Stimulated activated naive B cell treated with anti-CD40 and anti-IgM and Interleukin-4, amounts not matched to agents 10 μg/mL and 1 μg/mL and 100 μg/mL, for 72 hours (primary cell): ENCODE measurements around the gene TMPRSS11D.

ENCODE experiments used
- ATAC-seq, 2 donors: fragments of 150-1000 bp; cut with Tn5 transposase; replicated peaks; 2 replicates each; pipeline ENCODE4 v1.10.0; 2021; ENCODE audit warnings: moderate library complexity in 1 of 2
- DNase-seq: peaks from one replicate; pipeline ENCODE4 v3.0.0; 2021
- H3K27ac Mint-ChIP-seq: one replicate; pipeline ENCODE4 v1.8.0; 2022; ENCODE audit warnings: mild to moderate bottlenecking, mixed read lengths
- H3K27me3 Mint-ChIP-seq, 2 donors: one replicate each; pipeline ENCODE4 v1.8.0; 2022; ENCODE audit warnings: mixed read lengths in 2 of 2
- H3K36me3 Mint-ChIP-seq, 2 donors: one replicate each; pipeline ENCODE4 v1.8.0; 2022; ENCODE audit warnings: mixed read lengths in 2 of 2, mild to moderate bottlenecking in 1 of 2
- H3K4me1 Mint-ChIP-seq, 2 donors: one replicate each; pipeline ENCODE4 v1.8.0; 2022; ENCODE audit warnings: mixed read lengths in 2 of 2, mild to moderate bottlenecking in 1 of 2
- H3K4me3 Mint-ChIP-seq, 2 donors: one replicate each; pipeline ENCODE4 v1.8.0; 2022; ENCODE audit warnings: mild to moderate bottlenecking in 2 of 2, mixed read lengths in 2 of 2, moderate library complexity in 1 of 2
- H3K9me3 Mint-ChIP-seq, 2 donors: one replicate each; pipeline ENCODE4 v1.8.0; 2022; ENCODE audit warnings: mixed read lengths in 2 of 2, mild to moderate bottlenecking in 1 of 2

Gene TMPRSS11D

GRCh38 chr4:67907650-67908049 is 23.8 kb upstream of the TMPRSS11D start:
- no peak for DNase-seq
- no peak for ATAC-seq
- no peak overlapping the region for H3K27ac Mint-ChIP-seq
- H3K4me3 Mint-ChIP-seq = no peak overlapping the region
- peaks cover 7 to 8% of the 10 kb centered on the region in 2 donors for H3K9me3 Mint-ChIP-seq
- H3K36me3 Mint-ChIP-seq = peaks cover 0 to 6% of the 10 kb centered on the region in 2 donors
- H3K27me3 Mint-ChIP-seq = no peaks in the 10 kb centered on the region
- H3K4me1 Mint-ChIP-seq = no peaks in the 10 kb centered on the region

- no peak for DNase-seq
- no peak for ATAC-seq
- Mint-ChIP-seq H3K27ac (no peak overlapping the region), H3K4me1 (no peaks in the 10 kb centered on the region), H3K36me3 (peaks cover 0 to 3% of the 10 kb centered on the region in 2 donors), H3K4me3 (no peak overlapping the region), H3K9me3 (peaks cover 0 to 8% of the 10 kb centered on the region in 2 donors), H3K27me3 (no peaks in the 10 kb centered on the region)
Measured at GRCh38 chr4:67899096-67899495, 15.3 kb upstream of the TMPRSS11D start.

- no peak for DNase-seq
- no peak for ATAC-seq
- no peak overlapping the region for H3K27ac Mint-ChIP-seq
- no peak overlapping the region for H3K4me3 Mint-ChIP-seq
- peaks cover 0 to 7% of the 10 kb centered on the region in 2 donors for H3K9me3 Mint-ChIP-seq
- no peaks in the 10 kb centered on the region for H3K4me1 Mint-ChIP-seq
- H3K27me3 Mint-ChIP-seq = no peaks in the 10 kb centered on the region
- H3K36me3 Mint-ChIP-seq = peaks cover 0 to 3% of the 10 kb centered on the region in 2 donors
Measured at GRCh38 chr4:67897686-67898085, 13.9 kb upstream of the TMPRSS11D start.

- ATAC-seq = no peak
- no peak overlapping the region for H3K4me3 Mint-ChIP-seq
Measured at GRCh38 chr4:67896421-67897065, 12.7 kb upstream of the TMPRSS11D start.

GRCh38 chr4:67894659-67895058 is 10.9 kb upstream of the TMPRSS11D start:
- Mint-ChIP-seq H3K27ac (no peak overlapping the region), H3K27me3 (no peaks in the 10 kb centered on the region), H3K9me3 (peaks cover 0 to 7% of the 10 kb centered on the region in 2 donors)

More at GRCh38 chr4:67896421-67897065, 12.7 kb upstream of the TMPRSS11D start:
- Mint-ChIP-seq H3K9me3 (peaks cover 0 to 7% of the 10 kb centered on the region in 2 donors), H3K36me3 (peaks cover 0 to 3% of the 10 kb centered on the region in 2 donors), H3K27me3 (no peaks in the 10 kb centered on the region), H3K4me1 (no peaks in the 10 kb centered on the region), H3K27ac (no peak overlapping the region)
- no peak for DNase-seq

GRCh38 chr4:67892905-67893304 is 9.1 kb upstream of the TMPRSS11D start:
- Mint-ChIP-seq H3K27me3 (no peaks in the 10 kb centered on the region), H3K4me3 (no peak overlapping the region), H3K4me1 (peaks cover 4 to 5% of the 10 kb centered on the region in 2 donors), H3K9me3 (peaks cover 0 to 7% of the 10 kb centered on the region in 2 donors), H3K36me3 (peaks cover 0 to 3% of the 10 kb centered on the region in 2 donors), H3K27ac (no peak overlapping the region)
- DNase-seq (no peak), ATAC-seq (no peak)

More at GRCh38 chr4:67894659-67895058, 10.9 kb upstream of the TMPRSS11D start:
- ATAC-seq (no peak), DNase-seq (no peak)
- Mint-ChIP-seq H3K4me3 (no peak overlapping the region), H3K4me1 (peaks cover 4% of the 10 kb centered on the region in 2 donors), H3K36me3 (peaks cover 0 to 3% of the 10 kb centered on the region in 2 donors)

GRCh38 chr4:67892253-67892652 is 8.5 kb upstream of the TMPRSS11D start:
- Mint-ChIP-seq H3K9me3 (peaks cover 0 to 7% of the 10 kb centered on the region in 2 donors), H3K4me3 (no peak overlapping the region), H3K36me3 (peaks cover 0 to 3% of the 10 kb centered on the region in 2 donors), H3K4me1 (peaks cover 4 to 5% of the 10 kb centered on the region in 2 donors), H3K27me3 (no peaks in the 10 kb centered on the region), H3K27ac (no peak overlapping the region)
- ATAC-seq (no peak), DNase-seq (no peak)

GRCh38 chr4:67891645-67892044 is 7.8 kb upstream of the TMPRSS11D start:
- ATAC-seq (peak in 1 of 2 donors; percentile 50), DNase-seq (no peak)
- Mint-ChIP-seq H3K9me3 (peaks cover 0 to 5% of the 10 kb centered on the region in 2 donors), H3K4me3 (no peak overlapping the region), H3K4me1 (peaks cover 4 to 5% of the 10 kb centered on the region in 2 donors), H3K36me3 (peaks cover 0 to 3% of the 10 kb centered on the region in 2 donors), H3K27ac (no peak overlapping the region), H3K27me3 (no peaks in the 10 kb centered on the region)

- Mint-ChIP-seq H3K27ac (no peak overlapping the region), H3K9me3 (no peaks in the 10 kb centered on the region), H3K27me3 (no peaks in the 10 kb centered on the region), H3K4me1 (peaks cover 4 to 5% of the 10 kb centered on the region in 2 donors), H3K4me3 (no peak overlapping the region), H3K36me3 (no peaks in the 10 kb centered on the region)
- no peak for ATAC-seq
- DNase-seq = no peak
Measured at GRCh38 chr4:67886281-67886680, 2.5 kb upstream of the TMPRSS11D start.

GRCh38 chr4:67885762-67886161 is 2.0 kb upstream of the TMPRSS11D start:
- no peak overlapping the region for H3K4me3 Mint-ChIP-seq

GRCh38 chr4:67884701-67885100 is 899 bp upstream of the TMPRSS11D start:
- H3K4me3 Mint-ChIP-seq = no peak overlapping the region
- H3K4me1 Mint-ChIP-seq = peaks cover under 1 to 1% of the 10 kb centered on the region in 2 donors
- ATAC-seq (no peak), DNase-seq (no peak)
- H3K27ac Mint-ChIP-seq = no peak overlapping the region
- no peaks in the 10 kb centered on the region for H3K36me3 Mint-ChIP-seq
- no peaks in the 10 kb centered on the region for H3K9me3 Mint-ChIP-seq
- no peaks in the 10 kb centered on the region for H3K27me3 Mint-ChIP-seq

More at GRCh38 chr4:67885762-67886161, 2.0 kb upstream of the TMPRSS11D start:
- Mint-ChIP-seq H3K27me3 (no peaks in the 10 kb centered on the region), H3K27ac (no peak overlapping the region), H3K4me1 (peaks cover 4 to 5% of the 10 kb centered on the region in 2 donors), H3K36me3 (no peaks in the 10 kb centered on the region), H3K9me3 (no peaks in the 10 kb centered on the region)
- ATAC-seq = no peak
- no peak for DNase-seq

GRCh38 chr4:67883458-67883857 is 344 bp downstream of the TMPRSS11D start:
- ATAC-seq (no peak), DNase-seq (no peak)
- Mint-ChIP-seq H3K4me3 (no peak overlapping the region), H3K4me1 (no peaks in the 10 kb centered on the region), H3K27me3 (no peaks in the 10 kb centered on the region), H3K27ac (no peak overlapping the region), H3K9me3 (peaks cover 2 to 4% of the 10 kb centered on the region in 2 donors), H3K36me3 (no peaks in the 10 kb centered on the region)

- Mint-ChIP-seq H3K4me1 (no peaks in the 10 kb centered on the region), H3K4me3 (no peak overlapping the region), H3K9me3 (peaks cover 2 to 4% of the 10 kb centered on the region in 2 donors), H3K27ac (no peak overlapping the region), H3K36me3 (no peaks in the 10 kb centered on the region), H3K27me3 (no peaks in the 10 kb centered on the region)
- ATAC-seq (no peak), DNase-seq (no peak)
Measured at GRCh38 chr4:67880866-67881610, 2.8 kb downstream of the TMPRSS11D start.

GRCh38 chr4:67879486-67879885 is 4.3 kb downstream of the TMPRSS11D start:
- Mint-ChIP-seq H3K27me3 (no peaks in the 10 kb centered on the region), H3K27ac (no peak overlapping the region), H3K4me1 (no peaks in the 10 kb centered on the region), H3K4me3 (no peak overlapping the region), H3K36me3 (no peaks in the 10 kb centered on the region), H3K9me3 (peaks cover 2 to 4% of the 10 kb centered on the region in 2 donors)
- DNase-seq = no peak
- ATAC-seq = no peak

GRCh38 chr4:67877086-67877485 is 6.7 kb downstream of the TMPRSS11D start:
- no peaks in the 10 kb centered on the region for H3K4me1 Mint-ChIP-seq
- no peaks in the 10 kb centered on the region for H3K36me3 Mint-ChIP-seq
- no peak overlapping the region for H3K4me3 Mint-ChIP-seq
- no peak for DNase-seq
- peaks cover 2 to 4% of the 10 kb centered on the region in 2 donors for H3K9me3 Mint-ChIP-seq
- no peaks in the 10 kb centered on the region for H3K27me3 Mint-ChIP-seq
- no peak for ATAC-seq
- no peak overlapping the region for H3K27ac Mint-ChIP-seq
